ENCODE measurements around the gene AKAP10. TPM values are rescaled to one million over a fixed set of nuclear protein-coding genes. Genes with fewer than 3 reads are reported as not detected.
A peak's percentile ranks its signal among the peaks of the same experiment; 100 is the strongest.
"Not testable (repeated sequence)": the region's sequence is repeated elsewhere in the genome, so short reads cannot be mapped to it uniquely, and the experiment has no call there.

The AKAP10 gene
- total RNA-seq, 1 donor from 2014 or later = 29.2 TPM

DNA sequence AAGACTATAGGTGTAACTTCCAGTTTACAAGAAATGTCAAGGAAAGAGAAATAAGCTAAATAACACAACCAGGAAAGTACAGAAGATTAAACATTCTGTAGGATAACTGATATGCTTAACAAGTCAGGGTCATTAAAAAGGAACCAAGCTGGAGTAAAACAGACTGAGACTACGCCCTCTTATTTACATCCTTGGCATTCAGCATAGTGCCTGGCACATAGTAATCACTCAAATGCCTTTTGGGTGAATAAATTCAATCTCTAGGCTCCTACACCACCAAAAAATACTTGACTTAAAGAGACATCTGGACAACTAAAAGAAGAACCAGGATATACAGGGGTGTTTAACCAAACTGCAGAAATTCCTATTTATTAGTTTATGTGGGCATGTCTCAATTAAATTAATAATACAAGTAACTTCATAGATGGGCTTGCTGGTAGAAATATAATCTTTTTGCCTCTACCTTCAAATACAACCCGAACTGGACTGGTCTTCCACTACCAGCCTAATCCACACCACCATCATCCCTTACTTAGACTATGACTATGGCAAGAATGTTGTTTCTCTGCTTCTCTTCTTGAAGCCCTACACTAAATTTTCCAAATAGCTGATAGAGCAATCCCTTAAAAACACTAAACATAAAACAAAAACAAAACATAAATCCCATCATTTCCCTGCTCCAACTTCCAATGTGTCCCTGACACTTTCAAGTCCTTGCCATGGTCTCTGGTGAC, 62.2 kb downstream of the AKAP10 start:
- no peak for DNase-seq

- no peak for DNase-seq
These were observed 66.6 kb downstream of the AKAP10 start for GRCh38 chr17:19911033-19911432.

DNA sequence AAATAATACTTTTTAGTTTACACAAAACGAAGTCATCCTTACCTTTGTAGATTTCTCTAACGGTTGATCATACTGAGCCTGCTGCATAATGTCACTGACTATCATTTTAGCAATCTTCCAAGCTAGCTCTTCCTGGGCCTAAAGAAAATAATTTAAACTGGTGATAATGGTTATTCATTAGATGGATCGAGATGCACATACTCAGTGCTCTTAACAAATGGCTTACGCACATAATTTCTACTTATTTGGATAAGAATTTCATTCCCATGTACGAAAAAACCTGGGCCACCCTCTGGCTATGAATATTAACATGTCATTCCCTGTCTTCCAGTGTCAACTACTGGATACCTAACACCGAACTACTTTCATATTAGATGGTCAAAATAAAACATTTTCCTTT, 68.5 kb downstream of the AKAP10 start:
- no peak for DNase-seq

- DNase-seq = no peak
These were observed 72.1 kb downstream of the AKAP10 start for GRCh38 chr17:19905502-19905901.

GRCh38 chr17:19904924-19905323, 72.7 kb downstream of the AKAP10 start:
- DNase-seq = no peak

GRCh38 chr17:19904412-19904811, 73.2 kb downstream of the AKAP10 start:
- no peak for DNase-seq

DNA sequence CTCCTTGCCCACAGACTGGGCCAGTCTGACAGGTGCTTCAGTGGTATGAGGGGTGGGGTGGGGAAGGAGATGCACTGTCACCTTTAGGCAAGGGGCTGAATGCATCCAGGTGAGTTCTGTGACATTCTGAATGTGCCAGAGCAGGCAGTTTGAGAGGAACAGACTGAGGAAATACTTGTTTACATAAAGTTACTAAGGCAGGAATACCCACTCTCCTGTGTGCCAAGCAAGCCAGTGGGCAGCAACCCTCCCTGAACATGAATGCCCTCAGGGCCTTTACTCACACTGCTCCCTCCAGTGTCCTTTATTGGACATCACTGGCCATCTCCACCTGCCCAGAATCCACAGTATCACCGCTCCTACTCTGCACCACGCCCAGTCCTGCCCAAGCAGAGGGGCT, 76.8 kb downstream of the AKAP10 start:
- no peak for DNase-seq

DNA sequence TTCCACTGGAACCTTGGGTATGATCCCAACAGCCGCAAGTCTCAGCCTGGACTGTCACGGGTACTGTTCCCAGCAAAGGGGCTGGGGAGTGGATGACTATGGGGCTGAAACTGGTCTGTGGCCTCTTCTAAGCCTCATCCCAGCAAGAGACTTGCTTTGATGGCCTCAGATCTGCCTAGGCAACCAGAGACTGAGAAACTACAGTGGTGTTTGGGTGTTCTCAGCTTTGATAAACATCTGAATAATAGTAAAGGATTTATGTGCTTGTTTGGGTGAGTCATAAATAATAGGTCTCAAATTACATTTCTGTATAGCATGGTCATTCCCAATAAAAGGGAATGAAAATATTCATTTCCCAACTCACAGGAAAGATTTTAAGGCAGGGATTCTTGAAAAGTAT, 79.7 kb downstream of the AKAP10 start:
- no peak for DNase-seq

- no peak for DNase-seq
These were observed 80.4 kb downstream of the AKAP10 start for GRCh38 chr17:19897090-19897837.

DNA sequence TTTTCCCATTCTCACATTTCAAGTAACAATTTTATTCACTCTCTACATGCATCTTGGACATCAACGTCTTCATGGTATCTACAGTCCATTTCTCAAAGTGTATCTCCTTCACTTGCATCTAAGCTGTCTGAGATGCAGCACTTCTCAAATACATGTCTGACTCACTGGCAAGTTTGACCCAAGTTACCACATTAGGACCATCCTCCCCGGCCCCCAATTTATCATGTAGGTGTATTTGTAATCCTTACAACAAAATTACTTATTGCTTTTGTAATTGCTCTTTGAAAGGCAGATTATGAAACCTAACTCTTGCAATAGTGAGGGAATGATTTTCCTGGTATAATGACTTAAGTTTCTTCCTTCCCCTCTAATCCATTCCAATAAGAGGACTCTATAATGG, 80.9 kb downstream of the AKAP10 start:
- DNase-seq = no peak

- DNase-seq = not testable (repeated sequence)
These were observed 87.1 kb downstream of the AKAP10 start for GRCh38 chr17:19890554-19890953.

- DNase-seq = not testable (repeated sequence)
These were observed 87.6 kb downstream of the AKAP10 start for GRCh38 chr17:19890001-19890400.

DNA sequence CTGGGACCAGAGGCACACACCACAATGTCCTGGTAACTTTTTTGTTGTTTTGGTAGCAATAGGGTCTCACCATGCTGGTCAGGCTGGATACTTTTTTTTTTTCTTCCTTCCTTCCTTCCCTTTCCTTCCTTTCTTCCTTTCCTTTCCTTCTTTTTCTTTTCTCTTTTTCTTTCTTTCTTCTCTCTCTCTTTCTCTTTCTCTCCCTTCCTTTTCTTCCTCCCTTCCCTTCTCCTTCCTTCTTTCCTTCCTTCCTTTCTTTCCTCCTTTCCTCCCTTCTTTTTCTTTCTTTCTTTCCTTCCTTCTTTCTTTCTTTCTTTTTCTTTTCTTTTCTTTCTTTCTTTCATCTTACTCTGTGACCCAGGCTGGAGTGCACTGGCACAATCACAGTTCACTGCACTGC, 91.5 kb downstream of the AKAP10 start:
- no peak for DNase-seq

DNA sequence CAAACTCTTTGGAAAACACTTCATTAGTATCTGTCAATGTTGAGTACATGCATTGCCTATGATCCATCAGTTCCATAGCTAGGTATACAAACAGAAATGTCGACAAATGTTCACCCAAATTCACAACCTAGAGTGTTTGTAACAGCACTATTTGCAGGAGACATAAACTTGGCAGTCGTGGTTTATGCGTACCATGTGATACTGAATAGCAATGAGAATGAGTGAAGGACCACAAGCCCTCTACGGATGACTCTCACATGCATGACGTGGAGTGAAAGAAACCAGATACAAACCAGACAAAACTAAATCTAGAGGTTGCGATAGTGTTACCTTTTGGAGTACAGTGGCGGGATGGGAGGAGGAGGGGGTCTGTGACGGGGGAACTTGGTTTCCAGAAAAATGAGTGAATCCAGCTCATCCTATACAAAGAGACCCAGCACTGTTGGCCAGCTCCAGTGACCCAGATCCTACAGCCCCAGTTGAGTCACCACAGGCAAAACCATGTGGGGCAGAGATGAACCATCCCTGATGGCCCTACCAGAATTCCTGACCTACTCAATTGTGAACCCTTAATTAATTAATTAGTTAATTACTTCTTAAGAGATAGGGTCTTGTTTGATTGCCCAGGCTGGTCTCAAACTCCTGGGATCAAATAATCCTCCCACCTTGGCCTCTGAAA, 94.0 kb downstream of the AKAP10 start:
- DNase-seq = no peak

DNA sequence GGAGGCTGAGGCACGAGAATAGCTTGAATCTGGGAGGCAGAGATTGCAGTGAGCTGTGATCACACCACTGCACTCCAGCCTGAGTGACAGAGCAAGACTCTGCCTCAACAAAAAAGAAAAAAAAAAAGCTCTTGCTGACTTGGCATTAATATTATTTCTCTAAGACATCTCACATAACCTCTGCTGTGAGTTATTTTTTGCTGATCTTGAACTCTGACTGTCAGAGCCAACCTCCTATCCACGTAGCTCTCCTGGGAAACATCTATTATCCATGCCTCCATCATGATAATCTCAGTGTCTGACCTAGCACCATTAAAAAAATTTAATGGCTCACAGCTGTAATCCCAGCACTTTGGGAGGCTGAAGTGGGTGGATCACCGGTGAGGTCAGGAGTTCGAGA, 97.2 kb downstream of the AKAP10 start:
- no peak for DNase-seq

- no peak for DNase-seq
These were observed 100.2 kb downstream of the AKAP10 start for GRCh38 chr17:19877364-19877945.

DNA sequence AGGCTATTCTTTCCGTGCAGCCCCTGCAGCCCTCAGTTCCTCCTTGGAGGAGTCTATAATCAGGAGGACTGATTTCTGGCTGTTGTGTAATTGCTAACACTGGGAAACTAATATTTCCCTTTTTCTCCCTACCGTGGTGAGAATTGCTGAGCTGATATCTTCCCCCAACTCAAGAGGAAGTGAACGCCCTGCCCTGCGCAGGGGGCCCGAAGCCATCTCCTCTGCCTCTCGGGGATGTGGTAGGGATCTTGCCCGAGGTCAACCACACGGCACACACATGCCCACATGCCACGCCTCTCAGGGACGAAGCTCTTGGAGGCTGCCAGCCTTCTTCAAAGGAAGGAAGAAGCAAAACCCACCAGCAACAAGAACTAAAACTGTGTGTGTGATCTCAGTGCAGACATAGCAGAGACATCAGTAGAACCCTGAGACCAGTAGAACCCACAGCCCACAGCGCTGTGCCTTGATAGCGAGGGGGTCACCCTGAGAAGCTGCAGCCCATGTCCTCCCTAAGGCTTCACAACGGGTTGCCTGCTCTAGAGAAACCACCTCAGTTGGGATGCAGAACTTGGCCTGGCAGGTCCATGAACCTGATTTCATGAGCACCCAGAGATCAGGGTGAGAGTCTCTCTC, 101.0 kb downstream of the AKAP10 start:
- DNase-seq = no peak

DNA sequence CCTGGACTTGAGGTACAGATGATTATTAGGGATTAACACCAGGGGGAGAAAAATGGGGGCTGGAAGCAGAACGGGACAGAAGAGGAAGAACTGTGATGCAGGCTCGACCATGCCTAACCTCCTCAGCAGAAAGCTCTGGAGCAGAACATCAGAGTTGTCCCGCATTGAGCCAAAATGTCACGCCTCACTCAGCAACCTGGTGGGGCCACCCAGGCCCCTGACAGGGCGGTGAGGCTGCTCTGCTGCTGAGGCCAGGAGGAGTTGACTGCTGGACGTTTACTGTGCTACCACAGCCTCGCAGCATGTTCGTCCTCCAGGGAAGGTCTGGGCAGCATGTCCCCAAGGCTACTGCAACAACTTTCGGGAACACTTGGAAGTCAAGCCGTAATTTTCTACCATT, 103.4 kb downstream of the AKAP10 start:
- no peak for DNase-seq

DNA sequence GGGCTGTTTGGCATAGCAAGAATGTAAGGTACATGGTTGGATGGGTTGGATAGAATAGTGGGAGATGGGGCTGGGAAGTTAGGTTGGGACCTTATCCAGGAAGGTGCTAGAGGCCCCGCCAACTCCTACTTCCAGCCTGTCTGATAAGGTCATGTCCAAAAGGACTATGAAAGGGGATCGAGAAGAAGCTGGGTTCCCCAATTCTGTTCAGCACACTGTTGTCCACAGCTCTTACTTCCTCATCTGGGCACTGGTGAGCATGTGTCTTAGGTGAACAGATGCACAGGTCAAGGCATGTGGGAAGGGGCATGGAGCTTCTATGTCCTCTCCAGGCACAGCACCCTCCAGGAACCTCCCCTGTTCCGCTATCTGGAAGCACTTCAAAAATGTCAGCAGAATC, 104.3 kb downstream of the AKAP10 start:
- no peak for DNase-seq

DNA sequence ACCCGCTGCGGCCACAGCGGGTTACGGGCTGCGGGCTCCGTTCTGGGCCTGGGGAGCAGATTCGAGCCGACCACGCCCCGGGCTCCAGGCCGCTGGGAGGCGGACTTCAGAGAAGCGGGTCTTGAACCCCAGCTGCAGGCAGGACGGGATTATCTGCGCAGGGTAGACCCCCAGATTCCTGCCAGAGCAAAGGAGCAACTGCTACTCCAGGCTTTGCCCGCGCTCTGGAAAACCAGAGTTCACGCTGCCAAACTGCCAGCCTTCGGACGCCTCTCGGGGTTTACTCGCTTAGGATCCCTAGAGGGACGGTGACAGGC, 109.6 kb downstream of the AKAP10 start:
- DNase-seq = no peak

DNA sequence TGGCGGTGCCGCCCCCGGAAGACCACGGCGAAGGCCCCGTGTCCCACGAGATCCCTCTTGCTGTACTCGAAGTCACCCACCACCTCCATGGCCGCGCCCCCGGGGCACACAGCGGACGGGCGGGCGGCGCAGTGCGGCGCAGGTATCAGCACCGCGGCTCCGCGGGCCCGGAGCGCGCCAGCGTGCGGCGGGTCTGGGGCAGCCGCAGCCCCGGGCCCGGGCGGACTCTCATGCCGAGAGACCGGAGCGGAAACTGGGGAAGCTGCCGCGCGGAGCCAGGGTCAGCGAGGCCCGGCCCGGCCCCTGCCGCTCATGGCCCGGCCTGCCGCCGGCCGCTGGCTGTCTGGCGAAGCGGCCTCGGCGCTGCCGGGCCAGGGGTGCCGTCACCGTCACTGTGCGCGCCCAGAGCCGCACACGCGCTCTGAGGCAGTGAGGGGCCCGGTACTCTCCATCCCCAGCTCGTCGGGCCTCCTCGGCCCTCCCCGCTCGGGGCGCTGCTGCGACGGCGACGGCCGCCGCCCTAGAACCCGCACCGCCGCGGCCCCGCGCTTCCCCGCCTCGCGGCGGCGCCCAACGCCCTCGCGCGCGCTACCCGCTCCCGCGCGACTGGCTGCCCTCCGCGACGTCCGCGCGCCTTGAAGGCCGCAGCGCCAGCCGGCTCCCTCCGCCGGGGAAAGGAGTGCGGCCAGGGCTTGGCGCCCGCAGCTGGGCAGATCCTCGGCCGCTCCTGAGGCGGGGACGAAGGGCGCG, 110.1 kb downstream of the AKAP10 start, which contains the start of gene ULK2:
TSS of gene ULK2 (minus strand) at position 608 of the 750 bp plus-strand sequence. CDS start at position 89, 519 bp downstream.
- peak; percentile 45 for DNase-seq

- peak; percentile 22 for DNase-seq
These were observed 110.6 kb downstream of the AKAP10 start for GRCh38 chr17:19867079-19867328.

Data from skin of body (tissue), 2 donors.